ENCODE data around the gene ATE1.

The ATE1 gene

DNA sequence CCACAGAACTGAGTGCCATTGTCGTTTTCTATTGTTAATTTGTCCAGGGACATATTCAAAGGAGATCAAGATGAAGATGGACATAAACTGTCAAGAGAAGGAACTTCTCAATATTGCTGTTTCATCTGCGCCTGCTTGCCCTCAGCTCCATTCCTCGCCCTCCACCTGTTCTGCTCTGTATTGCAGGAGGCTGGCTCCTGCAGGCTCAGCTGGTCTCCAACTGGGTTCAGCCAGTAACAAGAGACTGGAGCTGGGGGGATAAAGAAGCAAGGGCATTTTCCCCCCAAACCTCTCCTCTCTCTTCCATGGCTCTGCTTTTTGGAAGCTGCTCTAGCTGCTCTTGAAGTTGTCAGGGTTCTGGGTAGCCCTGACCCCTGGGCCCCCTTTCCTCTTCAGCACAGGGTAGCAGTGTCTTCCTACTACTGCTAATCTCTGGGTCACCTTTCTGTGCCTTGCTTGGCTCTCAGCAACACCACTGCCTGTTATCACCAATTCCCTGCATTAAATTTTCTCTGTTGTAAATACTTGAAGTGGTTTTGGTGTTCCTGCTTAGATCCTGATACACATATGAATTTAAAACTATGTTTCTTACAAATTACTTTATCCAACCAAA, 180.6 kb downstream of the ATE1 start:
- in situ Hi-C loops (cut with HindIII; ENCODE audit: low sequenced_read_pairs) = no loop called here

DNA sequence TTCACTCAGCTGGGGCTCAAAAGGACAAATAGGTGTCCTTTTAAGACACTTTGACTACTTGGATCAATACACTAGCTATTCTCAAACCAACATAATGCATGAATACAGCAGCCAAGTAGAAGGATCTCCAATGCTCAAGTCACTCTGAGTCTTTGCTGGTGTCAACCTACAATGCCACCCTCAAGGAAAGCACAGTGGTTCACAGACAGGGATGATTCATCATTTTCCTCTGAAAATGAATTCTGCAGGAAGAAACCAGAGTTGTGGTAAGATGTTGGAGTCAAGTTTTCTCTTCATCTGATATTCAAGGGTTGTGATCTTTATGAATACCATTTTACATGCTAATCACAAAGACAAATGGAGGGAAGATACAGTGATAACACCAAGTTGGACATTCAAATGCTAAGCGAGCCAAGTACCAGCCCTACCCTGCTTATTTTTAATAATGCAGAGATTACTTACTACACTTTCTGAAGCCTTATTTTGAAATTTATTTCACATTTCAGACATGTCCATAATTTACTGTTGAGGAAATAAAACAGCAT, 186.5 kb downstream of the ATE1 start:
- in situ Hi-C loops (cut with HindIII; ENCODE audit: low sequenced_read_pairs) = no loop called here

DNA sequence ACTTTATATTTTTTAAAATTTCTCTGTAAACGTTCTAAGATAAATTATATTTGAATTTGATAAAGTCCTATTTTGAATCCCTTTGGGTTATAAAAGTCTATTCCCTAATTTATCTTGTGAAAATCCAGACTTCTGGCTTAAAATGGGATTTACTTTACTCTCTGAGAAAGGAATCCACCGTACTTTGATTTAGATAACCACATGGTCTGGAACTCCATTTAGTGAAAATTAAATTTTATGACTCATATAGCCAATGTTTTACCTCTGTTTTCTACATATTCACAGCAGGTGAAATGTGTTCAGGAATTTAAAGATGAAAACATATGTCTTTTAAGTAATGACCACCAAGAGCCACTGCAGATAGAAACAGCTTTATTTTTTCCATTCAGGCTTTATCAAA, 187.8 kb downstream of the ATE1 start:
- in situ Hi-C loops (cut with HindIII; ENCODE audit: low sequenced_read_pairs) = no loop called here

DNA sequence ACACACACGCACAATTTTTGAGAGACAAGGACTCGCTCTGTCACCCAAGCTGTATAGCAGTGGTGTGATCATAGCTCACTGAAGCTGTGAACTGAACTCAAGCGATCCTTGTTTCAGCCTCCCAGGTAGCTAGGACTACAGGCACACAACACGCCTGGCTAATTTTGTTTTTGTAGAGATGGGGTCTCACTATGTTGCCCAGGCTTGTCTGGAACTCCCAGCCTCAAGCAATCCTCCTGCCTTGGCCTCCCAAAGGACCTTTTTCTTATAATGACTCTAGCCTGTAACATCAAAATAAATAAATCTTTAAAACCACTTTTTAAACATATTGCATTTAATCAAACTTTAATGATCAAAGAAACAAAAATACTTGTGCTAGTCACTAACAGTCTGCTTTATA, 188.7 kb downstream of the ATE1 start:
- in situ Hi-C loops (cut with HindIII; ENCODE audit: low sequenced_read_pairs) = no loop called here

DNA sequence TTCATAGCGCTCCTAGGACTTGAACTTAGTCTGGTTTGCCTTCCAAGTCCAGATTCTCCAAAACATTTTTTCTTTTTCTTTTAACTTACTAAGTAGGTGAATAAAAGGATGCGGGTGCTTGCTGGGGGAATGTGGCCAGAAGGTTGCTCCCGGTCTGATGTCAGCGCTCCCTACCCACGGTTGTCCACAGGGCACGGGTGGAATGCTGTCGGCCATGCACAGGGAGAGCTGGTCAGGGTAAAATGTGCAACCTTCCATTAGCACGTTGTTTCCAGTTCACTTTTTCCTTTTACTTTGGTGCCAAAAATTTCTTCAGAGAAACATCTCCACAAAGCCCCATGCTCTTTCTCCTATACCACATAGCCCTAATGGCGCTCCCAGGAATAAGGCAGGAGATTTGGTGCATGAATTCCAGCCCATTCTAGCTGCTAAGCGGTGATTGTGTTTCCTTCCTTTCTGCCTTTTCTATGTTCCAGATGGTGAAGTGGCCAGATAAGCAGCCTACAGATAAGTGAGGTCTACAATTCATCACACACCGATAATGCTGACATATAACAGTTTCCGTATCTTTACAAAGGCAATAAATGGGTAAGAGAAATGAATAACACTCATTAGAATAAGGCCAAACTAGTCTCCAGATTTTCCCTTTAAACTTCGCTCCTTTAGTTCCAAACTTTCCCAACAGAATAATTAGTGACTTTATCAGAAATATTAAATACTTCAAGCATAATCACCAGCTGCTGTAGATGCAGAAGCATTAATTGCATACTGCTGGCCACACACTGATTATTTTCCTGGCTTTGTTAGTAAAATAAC, 191.3 kb downstream of the ATE1 start:
- in situ Hi-C loops (cut with HindIII; ENCODE audit: low sequenced_read_pairs) = no loop called here

DNA sequence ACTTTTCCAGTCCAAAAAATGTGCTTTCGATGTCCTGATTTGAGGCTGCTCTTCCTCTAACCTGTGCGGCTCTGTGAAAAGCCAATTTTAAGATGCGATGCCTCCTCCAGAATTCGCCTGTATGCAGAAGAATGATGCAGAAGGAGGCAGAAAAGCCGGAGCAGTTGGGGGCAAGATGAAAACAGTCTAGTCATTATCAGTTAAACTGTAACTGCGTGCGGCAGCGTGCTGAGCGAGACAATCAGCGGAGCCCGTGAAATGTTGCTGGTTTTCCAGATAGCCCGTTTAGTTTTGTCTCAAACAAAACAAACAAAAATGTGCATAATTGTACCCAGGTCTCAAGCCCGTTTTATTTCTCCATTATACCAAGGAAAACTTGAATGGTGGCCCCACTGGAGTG, 192.6 kb downstream of the ATE1 start:
- in situ Hi-C loops (cut with HindIII; ENCODE audit: low sequenced_read_pairs) = no loop called here

DNA sequence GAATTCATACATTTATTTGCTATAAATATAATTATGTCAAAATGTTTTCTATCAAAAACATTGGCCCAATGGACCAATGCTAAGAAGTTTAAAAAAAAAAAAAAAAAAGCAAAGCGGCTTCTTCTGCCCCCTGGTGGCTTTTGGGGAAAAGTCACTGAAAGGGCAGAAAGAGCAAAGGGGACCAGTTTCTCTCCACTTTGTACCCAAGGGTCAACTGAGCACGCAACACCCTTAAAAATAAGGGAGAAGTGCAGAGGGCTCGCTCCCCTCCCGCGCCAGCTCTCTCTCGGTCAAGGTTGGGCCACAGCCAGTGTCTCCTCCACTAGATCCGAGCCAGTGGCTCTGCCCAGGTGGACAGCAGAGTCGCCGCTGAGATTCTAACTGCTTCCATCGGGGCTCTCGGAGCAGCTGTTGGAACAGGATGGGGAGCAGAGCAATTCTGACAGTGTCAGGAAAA, 193.2 kb downstream of the ATE1 start:
- in situ Hi-C loops (cut with HindIII; ENCODE audit: low sequenced_read_pairs) = no loop called here

DNA sequence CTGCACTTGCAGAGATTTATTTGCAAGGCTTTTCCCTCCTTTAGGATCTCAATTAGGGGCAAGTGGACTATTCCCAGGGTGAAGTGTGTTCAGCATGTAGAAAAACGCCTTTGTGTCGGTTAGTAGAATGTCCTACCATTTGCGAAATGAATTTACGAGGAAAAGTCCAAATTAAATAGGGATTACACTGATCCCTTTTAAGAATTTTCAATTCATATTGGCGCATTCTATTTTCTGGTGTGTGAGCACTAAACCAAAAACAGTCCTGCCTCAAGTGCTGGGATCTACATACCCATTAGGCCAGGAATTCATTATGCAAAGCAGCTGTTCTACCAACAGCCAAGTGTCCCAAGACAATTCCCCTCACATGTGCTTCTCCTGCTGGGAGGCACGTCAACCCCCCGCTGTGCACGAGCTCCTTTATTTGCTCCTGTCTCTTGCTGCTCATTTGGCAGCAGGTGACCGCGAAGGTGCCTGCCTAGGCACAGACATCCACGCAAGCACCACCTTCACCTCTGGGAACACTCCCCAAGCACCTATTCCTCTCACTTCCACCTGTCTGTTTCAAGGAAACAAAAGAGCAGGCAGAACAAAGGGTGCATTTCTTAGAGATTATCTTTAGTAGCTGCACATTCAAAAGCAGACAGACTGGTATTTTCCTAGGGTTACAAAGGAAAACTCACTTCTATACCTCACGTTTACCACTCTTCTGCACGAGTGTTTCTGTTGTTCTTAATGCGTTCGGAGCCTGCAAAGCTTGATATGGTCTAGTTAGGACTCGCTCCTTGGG, 195.0 kb downstream of the ATE1 start:
- in situ Hi-C loops (cut with HindIII; ENCODE audit: low sequenced_read_pairs) = no loop called here

DNA sequence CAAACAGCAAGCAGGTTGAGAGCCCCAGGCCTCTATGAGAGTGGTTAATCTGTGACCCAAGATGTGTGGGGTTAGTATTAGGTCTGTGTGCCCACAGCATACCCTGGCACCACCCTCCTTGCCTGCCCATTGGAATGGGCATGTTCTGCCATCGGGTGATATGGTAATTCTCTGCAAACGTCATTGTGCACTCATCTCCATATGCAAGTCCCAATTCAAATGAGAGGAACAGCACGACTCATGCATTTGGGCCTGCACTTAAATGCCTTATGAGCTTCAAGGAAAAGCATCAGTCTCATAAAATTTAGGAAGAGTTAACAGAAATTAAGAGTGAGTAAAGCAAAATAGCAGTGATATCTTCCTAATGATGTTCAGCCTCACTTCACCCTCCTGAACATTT, 195.7 kb downstream of the ATE1 start:
- in situ Hi-C loops (cut with HindIII; ENCODE audit: low sequenced_read_pairs) = no loop called here

DNA sequence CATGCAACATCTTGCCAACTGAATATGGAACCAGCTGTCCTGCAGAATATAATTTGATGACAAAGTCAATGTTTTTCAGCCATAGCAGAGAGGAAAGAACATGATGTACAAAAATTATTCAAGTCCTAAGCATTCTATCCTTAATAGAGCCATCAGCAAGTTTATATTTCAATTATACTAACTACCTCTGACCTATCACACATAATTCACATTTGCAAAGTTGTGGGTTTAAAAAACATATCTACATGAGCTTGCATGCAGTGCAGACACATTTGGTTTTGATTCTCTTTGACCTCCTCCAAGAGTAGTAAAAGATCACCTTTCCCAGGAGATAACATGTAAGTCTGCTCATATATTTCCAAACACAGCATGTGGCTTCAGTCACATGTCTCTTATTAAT, 203.5 kb downstream of the ATE1 start:
- in situ Hi-C loops (cut with HindIII; ENCODE audit: low sequenced_read_pairs) = no loop called here

DNA sequence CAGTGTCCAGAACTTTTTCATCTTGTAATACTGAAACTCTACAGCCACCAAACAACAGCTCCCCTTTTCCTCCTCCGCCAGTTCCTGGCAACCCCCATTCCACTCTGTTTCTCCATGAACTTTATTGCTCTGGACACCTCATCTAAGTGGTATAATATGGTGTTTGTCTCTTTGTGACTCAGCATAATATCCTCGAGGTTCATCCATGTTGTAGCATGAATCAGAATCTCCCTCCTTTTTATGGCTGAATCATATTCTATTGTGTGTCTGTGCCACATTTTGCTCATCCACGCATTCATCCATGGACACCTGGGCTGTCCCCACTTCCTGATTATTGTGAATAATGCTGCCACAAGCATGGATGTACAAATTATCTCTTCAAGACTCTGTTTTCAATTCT, 205.2 kb downstream of the ATE1 start:
- in situ Hi-C loops (cut with HindIII; ENCODE audit: low sequenced_read_pairs) = no loop called here

DNA sequence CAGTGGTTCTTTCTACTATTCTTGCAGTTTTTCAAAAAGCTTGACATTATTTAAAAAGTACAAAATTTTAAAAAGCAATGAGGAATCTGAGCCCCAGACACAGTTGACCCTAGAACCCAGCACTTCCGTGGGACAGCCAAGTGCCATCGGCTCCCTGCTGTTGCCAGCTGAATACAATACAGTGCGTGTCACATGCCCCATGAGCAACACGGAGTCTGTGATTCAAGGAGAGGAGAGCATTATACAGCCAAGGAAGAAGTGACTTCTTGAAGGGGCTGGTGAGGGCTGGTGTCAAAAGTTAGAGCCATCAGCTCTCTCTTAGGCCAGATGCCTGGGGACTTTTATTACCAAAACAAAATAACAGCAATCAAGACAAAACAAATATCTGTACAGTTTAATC, 206.6 kb downstream of the ATE1 start:
- in situ Hi-C loops (cut with HindIII; ENCODE audit: low sequenced_read_pairs) = no loop called here

DNA sequence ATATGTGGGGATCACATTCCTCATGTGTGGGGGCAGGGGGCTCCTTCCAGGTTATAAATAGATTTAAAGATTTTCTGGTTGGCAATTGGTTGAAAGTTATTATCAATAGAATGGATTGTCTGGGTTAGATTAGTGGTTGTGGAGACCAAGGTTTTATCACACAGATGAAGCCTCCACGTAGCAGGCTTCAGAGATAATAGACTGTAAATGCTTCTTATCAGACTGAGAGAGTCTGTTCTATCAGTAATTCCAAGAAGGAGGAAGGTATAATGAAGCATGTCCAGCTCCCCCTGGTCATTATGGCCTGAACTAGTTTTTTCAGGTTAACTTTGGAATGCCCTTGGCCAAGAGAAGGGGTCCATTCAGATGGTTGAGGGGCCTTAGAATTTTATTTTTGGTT, 211.9 kb downstream of the ATE1 start:
- in situ Hi-C loops (cut with HindIII; ENCODE audit: low sequenced_read_pairs) = no loop called here

DNA sequence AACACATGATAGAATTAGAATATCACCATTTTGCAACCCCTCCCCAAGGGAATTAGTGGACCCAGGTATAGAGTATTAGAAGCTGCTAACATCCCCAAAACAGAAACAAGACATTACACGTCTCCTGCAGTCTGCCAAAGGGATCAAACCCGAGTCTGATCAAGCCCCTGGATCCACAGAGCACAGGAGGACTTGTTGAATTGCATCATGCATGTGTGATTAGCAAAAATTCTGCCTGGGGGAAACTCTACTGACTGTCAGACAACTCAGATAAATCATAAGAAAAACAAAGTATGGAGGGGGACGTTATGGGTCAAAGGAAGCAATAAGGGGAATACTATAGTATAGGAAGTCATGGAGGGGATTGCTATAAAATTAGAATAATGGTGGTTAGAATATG, 212.8 kb downstream of the ATE1 start:
- in situ Hi-C loops (cut with HindIII; ENCODE audit: low sequenced_read_pairs) = no loop called here

DNA sequence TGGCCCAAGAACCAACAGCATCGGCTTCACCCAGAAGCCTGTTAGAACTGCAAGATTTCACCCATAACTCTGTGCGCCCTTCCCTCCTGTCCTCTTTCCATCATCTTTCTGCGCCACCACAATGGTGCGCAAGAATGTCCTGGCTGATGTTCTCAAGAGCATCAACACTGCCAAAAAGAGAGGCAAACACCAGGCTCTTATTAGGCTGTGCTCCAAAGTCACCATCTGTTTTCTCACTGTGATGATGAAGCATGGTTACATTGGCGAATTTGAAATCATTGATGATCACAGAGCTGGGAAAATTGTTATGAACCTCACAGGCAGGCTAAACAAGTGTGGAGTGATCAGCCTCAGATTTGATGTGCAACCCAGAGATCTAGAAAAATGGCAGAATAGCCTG, 214.3 kb downstream of the ATE1 start:
- in situ Hi-C loops (cut with HindIII; ENCODE audit: low sequenced_read_pairs) = no loop called here

DNA sequence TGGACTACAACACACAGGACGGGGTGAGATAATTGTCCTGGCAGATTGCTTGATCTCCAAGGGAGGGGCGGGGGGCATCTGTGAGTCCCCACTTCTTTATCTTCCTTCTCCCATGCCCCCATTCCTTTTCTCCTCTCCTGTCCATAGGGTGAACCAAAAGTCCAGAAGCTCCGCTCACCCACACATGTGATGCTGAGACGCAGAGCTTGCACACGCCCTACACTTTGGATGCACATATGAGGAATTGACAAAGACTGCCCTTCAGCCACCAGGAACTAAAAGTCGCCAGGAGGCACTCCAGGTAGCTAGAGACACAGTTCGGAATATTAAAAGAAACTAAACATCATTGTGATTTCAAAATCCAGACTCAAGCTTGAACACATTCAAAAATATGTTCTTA, 216.9 kb downstream of the ATE1 start:
- in situ Hi-C loops (cut with HindIII; ENCODE audit: low sequenced_read_pairs) = no loop called here

DNA sequence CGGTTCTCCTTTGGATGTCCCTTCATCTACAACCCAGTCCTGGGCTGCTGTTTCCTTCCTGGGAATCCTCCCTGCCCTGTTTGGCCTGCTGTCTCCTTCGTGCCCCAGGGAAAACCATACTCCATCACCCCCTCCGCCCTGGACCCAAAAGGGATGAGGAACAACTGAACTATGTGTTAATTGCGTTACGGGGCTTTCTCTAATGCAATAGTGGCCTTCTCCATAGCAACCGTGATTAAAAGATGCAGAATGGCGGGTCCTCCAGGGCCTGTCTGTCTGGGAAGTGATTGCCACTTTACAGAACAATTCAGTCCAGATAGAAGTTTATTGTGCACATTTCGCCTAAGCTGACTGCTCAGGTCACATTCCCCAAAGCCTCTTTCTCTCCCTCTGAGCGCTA, 217.6 kb downstream of the ATE1 start:
- in situ Hi-C loops (cut with HindIII; ENCODE audit: low sequenced_read_pairs) = no loop called here

DNA sequence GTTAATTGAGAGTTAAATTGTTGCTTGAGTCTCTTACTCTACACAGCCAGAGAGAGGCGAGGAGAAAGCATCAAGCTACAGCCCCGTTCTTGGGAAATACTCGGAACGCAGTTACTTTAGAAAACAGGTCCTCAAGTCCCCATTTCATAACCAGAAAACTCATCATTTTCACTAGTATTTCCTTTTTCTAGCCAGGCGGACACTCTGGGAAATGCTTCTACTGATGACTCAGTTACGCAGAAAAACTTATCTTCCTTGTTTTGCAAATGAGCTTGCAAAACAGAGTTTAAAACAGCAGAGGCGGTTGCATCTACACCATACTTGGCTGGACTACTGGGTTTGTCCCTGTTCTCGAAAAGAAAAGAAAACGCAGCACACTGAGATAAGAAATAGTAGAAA, 218.2 kb downstream of the ATE1 start:
- in situ Hi-C loops (cut with HindIII; ENCODE audit: low sequenced_read_pairs) = no loop called here

DNA sequence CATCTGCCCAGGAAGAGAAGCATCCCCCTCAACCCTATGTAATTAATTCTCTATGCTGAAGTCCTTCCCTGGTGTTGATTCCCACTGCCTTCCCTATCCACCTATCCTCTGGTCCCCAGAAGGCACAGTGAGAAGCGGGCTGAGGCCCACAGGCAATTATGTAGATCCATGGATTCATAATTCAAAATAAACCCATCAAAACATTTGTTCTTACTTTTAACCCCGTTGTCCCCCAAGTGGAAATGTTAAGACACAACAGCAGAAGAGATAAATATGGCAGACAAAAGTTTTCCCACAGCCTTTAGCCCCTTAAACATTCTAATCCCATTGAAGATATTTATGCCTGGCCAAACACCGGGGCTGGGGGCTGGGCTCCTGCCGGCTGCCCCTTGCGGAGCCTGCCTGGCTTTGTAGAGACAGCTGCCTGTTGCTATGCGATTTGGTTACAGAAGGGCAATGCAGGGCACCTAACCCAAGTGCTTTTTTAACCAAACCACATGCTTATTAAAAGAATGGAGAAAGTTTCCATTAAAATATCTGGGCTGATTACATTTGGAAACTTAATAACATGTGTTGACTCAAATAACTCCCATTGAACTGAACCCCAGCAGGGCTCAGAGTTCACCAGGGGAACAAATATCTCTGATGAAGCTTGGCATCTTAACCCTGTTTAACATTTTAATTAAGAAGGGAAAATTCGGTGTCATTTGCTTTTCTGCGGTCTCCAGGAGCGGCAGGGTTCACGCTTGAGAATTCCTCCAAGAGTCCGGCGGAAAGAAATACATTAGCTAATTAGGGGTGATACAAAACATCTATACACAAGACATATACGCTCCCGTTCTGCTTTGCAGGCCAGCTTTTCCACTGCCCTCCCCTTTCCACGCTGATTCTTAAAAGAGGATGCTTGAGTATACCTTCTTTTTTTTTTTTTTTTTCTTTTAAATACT, 218.8 kb downstream of the ATE1 start:
- in situ Hi-C loops (cut with HindIII; ENCODE audit: low sequenced_read_pairs) = no loop called here
